ENCODE measurements around the gene TMEM184A.

TMEM184A gene

GRCh38 chr7:1549357-1550004 is 6.5 kb downstream of the TMEM184A start:
- DNase-seq: no peak

- no peak for DNase-seq
Observed at GRCh38 chr7:1548944-1549343, 7.1 kb downstream of the TMEM184A start.

DNA sequence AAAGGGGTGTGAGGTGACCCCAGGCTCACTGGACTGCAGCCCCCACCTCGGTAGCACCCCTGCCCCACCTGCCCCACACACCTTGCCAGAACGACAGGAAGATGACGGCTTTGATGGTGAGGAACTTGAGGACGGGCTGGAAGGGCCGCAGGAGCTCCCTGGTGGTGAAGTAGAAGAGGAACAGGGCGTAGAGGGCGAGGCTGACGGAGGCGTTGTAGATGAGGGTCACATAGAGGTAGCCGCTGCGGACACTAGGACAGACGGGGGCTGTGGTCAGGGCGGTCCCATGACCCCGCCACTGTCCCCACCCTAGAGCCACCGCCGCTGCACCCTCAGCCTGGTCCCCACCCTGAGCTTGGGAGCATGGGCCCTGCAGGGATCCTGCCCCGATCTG is 7.6 kb downstream of the TMEM184A start:
- DNase-seq: no peak

DNA sequence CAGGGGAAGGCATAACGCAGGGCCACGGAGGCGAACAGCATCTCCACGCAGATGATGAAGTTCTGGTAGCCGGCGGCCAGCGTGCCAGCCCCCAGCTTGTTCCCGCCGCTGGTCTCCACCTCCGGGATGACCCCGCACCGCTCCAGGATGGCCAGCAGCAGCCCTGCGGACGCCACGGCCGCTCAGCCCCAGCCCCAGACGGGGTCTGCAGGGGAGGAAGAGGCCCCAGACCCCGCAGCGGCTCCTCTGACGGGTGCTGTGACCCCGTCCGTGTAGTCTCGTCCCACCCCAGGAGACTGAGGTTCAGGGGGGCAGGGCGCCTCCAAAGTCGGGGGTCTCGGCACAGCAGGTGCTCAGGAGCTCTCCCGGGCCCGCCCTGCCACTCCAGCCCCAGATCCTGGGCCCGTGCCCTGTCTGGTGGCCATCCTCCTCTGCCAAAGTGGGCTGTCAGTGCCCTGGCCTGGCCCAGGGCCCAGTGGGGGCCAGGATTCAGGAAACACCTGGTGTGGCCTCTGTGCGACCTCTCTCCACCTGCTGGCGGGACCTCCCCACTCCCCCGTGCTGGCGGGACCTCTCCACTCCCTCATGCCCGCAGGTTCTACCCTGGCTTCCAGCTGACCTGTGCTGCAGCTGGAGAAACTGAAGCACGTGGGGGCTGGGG is 8.1 kb downstream of the TMEM184A start:
- no peak for DNase-seq

DNA sequence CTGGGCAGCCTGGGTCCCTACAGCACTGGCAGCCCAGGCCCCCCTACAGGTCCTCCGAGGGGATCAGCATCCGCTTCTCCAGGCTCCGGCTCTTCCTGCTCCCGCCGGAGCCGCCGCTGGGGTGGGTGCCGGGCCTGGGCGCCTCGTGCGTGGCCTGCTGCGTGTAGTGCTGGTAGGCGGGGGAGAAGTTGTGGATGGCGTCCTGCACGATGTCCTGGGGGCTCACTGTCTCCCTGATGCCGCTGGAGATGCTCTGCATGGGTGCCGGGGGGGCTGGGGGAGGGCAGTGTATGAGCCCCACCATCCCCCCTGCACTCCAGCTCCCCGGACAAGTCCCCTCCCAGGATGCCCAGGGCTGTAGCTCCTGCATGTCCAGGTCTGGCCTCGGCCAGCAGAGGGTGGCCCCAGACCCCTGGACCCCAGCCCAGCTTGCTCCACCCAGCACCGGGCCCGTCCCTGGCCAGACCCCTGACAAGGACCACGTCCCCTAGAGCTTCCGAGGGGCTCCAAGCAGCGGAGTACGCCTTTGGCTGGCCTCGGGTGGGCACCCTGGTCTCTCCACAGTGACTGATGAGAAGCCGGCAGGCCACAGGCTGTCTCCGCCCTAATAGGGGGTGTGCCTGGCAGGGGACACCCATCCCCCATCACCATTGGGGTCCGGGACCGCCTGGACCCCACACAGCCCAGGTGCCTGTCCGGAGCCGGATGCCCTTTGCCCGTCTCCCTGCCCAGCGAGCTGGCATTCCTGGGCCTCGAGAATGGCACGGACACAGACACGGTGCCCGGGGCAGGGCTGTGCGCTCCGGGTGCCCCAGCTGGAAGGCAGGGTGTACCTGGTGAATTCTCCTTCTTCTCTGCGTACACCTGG is 8.9 kb downstream of the TMEM184A start:
- DNase-seq: no peak

DNA sequence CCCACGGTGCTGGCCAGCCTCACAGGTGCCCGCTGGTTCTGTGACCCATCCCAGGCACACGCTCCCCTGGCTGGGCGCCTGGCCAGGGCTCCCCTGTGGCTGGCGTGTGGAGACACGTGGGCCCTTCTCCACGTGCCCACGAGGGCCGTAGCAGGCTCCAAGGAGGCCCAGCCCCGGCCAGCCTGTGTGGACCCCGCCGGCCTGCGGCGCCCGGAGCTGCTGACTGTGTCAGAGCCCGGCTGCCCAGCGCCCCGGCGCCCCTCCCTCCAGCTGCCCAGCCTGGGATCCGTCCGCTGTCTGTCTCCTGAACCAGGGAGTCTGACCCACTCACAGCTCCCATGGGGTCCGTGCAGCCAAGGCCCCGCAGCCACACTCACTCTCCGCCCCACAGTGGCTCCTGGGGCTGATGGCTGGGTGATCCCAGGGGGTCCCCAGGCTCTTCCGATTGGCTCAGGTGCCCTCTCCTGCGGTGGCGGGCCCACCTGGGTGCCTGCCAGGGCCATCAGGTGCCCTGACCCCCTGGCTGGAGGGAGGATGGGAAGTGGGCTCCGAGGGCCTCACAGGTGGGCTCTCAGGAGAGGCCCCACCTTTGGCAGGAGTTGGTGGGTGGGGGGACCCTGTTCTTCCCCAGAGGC is 9.6 kb downstream of the TMEM184A start:
- no peak for DNase-seq

DNA sequence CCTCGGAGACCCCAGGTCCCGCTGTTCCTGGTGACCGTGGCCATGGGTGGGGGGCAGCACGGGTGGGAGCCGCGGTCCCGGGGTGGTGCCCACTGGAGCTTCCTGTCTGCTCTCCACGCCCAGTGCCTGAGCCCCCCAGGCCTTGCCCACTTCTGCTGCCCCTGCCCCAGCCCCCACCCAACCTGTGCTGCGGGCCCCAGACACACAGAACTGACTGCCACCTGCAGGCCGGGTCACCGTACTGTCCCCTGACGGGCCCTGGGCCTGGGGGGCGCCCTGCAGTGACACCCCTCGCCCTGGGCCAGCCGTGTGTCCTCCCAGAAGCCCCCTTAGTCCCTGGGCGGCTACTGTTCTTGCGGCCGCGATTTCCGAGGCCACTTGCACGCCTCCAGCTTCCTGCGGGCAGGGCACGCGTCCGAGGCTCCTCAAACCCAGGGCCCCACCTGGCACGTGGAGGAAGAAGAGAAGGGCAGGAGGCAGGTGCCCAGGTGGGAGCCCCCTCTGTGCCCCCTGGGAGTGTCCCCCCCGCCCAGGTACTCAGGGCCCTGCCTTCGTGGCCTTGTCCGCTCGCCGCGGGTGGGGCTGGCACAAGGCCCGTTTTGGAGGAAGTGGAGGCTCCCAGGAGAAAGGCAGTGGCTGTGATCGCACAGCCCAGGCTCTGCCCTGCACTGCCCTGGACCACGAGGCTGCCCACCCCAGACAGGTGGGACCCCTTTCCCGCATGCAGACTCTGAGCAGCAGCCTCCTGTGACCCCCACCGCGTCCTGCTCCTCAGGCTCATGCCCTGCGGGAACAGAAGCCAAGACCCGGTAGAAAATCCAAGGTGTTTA is 10.4 kb downstream of the TMEM184A start:
- no peak for DNase-seq

DNA sequence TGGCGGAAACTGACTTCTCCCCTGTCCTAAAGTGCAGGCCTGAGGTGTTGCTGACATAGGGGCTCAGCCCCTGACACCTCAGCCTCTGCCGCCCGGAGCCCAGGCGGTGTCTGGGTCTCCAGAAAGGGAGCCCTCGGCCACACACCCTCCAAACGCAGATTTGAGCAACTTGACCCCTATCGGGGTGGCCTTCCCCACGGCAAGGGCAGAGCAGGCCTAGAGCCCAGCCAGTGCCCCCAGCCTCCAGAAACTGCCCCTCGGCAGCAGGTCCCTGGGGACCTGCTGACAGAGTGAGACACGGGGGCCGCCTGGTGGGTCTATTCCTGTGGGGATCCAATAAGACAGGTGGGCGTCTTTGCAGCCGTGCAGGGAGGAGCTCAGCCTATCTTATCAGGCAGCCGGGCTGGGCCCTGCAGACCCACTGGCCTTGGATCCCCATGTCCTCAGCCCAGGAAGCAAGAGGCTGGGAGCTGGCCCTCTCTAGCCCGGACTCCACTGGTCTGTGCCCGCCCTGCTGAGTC is 11.0 kb downstream of the TMEM184A start:
- no peak for DNase-seq

GRCh38 chr7:1544178-1544895 is 11.7 kb downstream of the TMEM184A start:
- DNase-seq: peak; percentile 48

DNA sequence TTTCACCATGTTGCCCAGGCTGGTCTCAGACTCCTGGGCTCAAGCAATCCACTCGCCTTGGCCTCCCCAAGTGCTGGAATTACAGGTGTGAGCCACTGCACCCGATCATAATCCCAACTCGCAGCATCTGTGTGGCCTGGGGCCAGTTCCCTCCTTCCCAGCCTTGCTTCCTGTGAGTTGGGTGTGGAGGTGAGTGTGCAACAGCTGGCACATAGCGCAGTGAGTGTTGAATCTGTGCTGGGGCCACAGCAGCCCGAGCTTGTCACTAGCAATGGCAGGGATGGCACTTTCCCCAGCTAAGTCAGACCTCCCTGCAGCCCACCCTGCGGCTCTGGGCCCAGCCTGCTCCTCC is 12.2 kb downstream of the TMEM184A start:
- peak; percentile 21 for DNase-seq

DNA sequence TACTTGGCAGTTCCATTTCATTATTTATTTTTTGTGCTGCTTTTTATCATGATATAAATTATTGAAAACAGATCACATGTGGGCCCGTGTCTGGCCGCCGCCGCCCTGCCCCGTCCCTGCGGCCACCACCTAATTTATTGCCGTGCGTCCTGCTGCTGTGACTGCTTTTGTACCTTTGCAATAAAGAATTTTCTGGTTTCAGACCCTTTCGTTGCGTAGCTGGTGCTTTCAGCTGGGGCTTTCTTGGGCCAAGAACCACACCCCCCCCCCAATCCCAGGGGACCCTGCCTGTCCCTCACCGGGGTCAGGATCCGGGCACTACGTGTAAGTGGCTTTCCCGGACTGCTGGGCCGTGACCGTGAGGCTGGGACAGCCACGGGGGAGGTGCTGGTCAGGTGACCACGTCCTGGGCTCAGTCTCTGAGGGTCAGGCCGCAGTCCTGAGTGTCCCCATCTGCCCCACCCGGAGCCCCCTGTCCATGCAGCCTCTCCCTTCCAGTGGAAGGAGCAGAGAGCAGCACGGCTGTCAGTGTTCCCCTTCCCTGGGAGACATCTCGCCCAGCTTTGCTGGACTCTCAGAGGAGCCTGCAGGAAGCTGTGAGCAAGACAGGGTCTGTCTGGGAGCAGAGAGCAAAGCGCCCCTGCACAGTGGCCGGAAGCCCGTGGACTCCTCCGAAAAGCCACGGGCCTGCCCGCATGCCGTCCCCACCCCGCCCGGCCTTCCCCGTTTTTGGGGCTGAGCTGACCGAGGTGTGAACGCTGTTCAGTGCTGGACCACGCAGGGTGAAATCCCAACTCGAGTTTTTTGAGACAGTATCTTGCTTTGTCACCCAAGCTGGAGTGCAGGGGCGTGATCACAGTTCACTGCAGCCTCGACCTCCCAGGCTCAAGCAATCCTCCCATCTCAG is 12.9 kb downstream of the TMEM184A start:
- DNase-seq: peak; percentile 34

GRCh38 chr7:1542329-1542728 is 13.7 kb downstream of the TMEM184A start:
- no peak for DNase-seq

GRCh38 chr7:1541431-1542162 is 14.4 kb downstream of the TMEM184A start:
- DNase-seq: peak; percentile 21

GRCh38 chr7:1540776-1541271 is 15.2 kb downstream of the TMEM184A start:
- DNase-seq: peak; percentile 24

DNA sequence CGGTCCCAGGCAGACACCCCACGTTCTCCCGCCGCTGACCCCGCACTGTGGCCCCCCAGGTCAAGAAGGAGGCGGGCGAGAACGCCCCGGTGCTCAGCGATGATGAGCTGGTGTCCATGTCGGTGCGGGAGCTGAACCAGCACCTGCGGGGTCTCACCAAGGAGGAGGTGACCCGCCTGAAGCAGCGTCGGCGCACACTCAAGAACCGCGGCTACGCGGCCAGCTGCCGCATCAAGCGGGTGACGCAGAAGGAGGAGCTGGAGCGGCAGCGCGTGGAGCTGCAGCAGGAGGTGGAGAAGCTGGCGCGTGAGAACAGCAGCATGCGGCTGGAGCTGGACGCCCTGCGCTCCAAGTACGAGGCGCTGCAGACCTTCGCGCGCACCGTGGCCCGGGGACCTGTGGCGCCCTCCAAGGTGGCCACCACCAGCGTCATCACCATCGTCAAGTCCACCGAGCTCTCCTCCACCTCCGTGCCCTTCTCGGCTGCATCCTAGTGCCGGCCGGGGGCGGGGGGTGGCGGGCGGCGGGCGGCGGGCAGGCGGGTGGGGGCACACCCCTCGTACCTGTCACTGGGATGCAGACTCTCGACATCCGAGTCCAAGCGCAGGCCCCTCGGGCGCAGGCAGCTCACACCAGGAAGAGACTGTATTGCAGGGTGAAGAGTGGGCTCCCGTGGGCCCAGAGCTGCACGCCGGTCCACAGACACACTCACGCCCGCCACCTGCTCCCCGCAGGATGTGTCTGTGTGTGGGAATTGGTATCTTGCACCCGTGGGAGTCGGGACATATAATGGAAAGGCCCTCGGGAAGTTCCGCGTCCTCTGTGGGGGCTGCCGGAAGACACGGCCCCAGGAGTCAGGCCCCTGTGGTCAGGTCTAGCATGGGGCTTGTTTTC is 15.9 kb downstream of the TMEM184A start:
- peak; percentile 20 for DNase-seq

GRCh38 chr7:1539181-1539881 is 16.7 kb downstream of the TMEM184A start:
- peak; percentile 53 for DNase-seq

- DNase-seq: peak; percentile 40
Observed at GRCh38 chr7:1538544-1539180, 17.3 kb downstream of the TMEM184A start.
